HepG2 (cell line): ENCODE results near the gene C11orf68. TPM values are rescaled to one million over a fixed set of nuclear protein-coding genes. Genes with fewer than 3 reads are reported as not detected.

Experiments
- AKAP8 ChIP-seq: sonication (generic); formaldehyde crosslinking; IDR thresholded peaks from 2 replicates; pipeline ENCODE4 v1.5.1; 2020; ENCODE audit warnings: mild to moderate bottlenecking, missing genetic modification reagents
- DPF2 ChIP-seq: sonication (generic); formaldehyde crosslinking; IDR thresholded peaks from 2 replicates; pipeline ENCODE4 v1.4.0; 2020; ENCODE audit warnings: mild to moderate bottlenecking, low read depth, missing genetic modification reagents, borderline replicate concordance
- EHMT2 ChIP-seq: fragments of 200-600 bp; sonication (generic); IDR thresholded peaks from 2 replicates; pipeline ENCODE4 v1.7.0; 2017; ENCODE audit warnings: antibody characterized with exemption, low read depth, low read length, borderline replicate concordance
- FOSL1 ChIP-seq: sonication (generic); formaldehyde crosslinking; IDR thresholded peaks from 2 replicates; pipeline ENCODE4 v1.9.0; 2021; ENCODE audit warnings: missing genetic modification reagents, borderline replicate concordance
- FOXK1 ChIP-seq: sonication (generic); formaldehyde crosslinking; IDR thresholded peaks from 2 replicates; pipeline ENCODE4 v1.4.0; 2020; ENCODE audit warnings: low read depth, missing genetic modification reagents, borderline replicate concordance
- GTF3A ChIP-seq: sonication (generic); formaldehyde crosslinking; conservative IDR thresholded peaks from 2 replicates; pipeline ENCODE4 v1.4.0; 2020; ENCODE audit warnings: mild to moderate bottlenecking, missing genetic modification reagents
- JUND ChIP-seq: sonication (generic); formaldehyde crosslinking; IDR thresholded peaks from 2 replicates; pipeline ENCODE4 v1.8.0; 2022; ENCODE audit warnings: mild to moderate bottlenecking, missing genetic modification reagents
- KMT2B ChIP-seq: IDR thresholded peaks from 2 replicates; pipeline ENCODE4 v1.6.1; 2016; ENCODE audit warnings: missing genetic modification reagents, missing compliant biosample characterization
- MIXL1 ChIP-seq: IDR thresholded peaks from 2 replicates; pipeline ENCODE4 v1.6.1; 2016
- MLLT10 ChIP-seq: sonication (generic); formaldehyde crosslinking; IDR thresholded peaks from 2 replicates; pipeline ENCODE4 v1.4.0; 2020; ENCODE audit warnings: missing genetic modification reagents
- RXRB ChIP-seq: IDR thresholded peaks from 2 replicates; pipeline ENCODE4 v1.6.1; 2016; ENCODE audit warnings: borderline replicate concordance, missing genetic modification reagents, missing compliant biosample characterization
- SNAPC2 ChIP-seq: sonication (generic); formaldehyde crosslinking; IDR thresholded peaks from 2 replicates; pipeline ENCODE4 v1.8.1; 2022; ENCODE audit warnings: mild to moderate bottlenecking, missing genetic modification reagents
- ZBTB38 ChIP-seq: sonication (generic); formaldehyde crosslinking; IDR thresholded peaks from 2 replicates; pipeline ENCODE4 v1.5.1; 2020; ENCODE audit warnings: mild to moderate bottlenecking, missing genetic modification reagents
- ZFP36L2 ChIP-seq: sonication (generic); formaldehyde crosslinking; IDR thresholded peaks from 2 replicates; pipeline ENCODE4 v1.4.0; 2020; ENCODE audit warnings: missing genetic modification reagents
- ZNF205 ChIP-seq: IDR thresholded peaks from 2 replicates; pipeline ENCODE4 v1.6.1; 2018; ENCODE audit warnings: missing biosample characterization, missing genetic modification reagents
- ZNF484 ChIP-seq: sonication (generic); formaldehyde crosslinking; IDR thresholded peaks from 2 replicates; pipeline ENCODE4 v1.5.1; 2020; ENCODE audit warnings: mild to moderate bottlenecking, low read depth, missing genetic modification reagents, borderline replicate concordance
- ZNF562 ChIP-seq: sonication (generic); formaldehyde crosslinking; IDR thresholded peaks from 2 replicates; pipeline ENCODE4 v1.8.0; 2022; ENCODE audit warnings: missing genetic modification reagents, borderline replicate concordance
- ZNF607 ChIP-seq: sonication (generic); formaldehyde crosslinking; IDR thresholded peaks from 2 replicates; pipeline ENCODE4 v1.5.1; 2020; ENCODE audit warnings: missing genetic modification reagents, mild to moderate bottlenecking, borderline replicate concordance
- ZNF614 ChIP-seq: IDR thresholded peaks from 2 replicates; pipeline ENCODE4 v1.6.1; 2018; ENCODE audit warnings: missing biosample characterization, missing genetic modification reagents, inconsistent platforms, borderline replicate concordance
- ZNF672 ChIP-seq: sonication (generic); formaldehyde crosslinking; IDR thresholded peaks from 2 replicates; pipeline ENCODE4 v1.8.1; 2022; ENCODE audit warnings: missing genetic modification reagents
- ZNF713 ChIP-seq: sonication (generic); formaldehyde crosslinking; IDR thresholded peaks from 2 replicates; pipeline ENCODE4 v1.4.0; 2020; ENCODE audit warnings: mild to moderate bottlenecking, missing genetic modification reagents
- polyA plus RNA-seq, 8 experiments: library from polyadenylated mRNA; depleted of rRNA in 3 of 8; stranded (reverse) in 7 of 8; unstranded in 1 of 8; fragments of >200 nt; fragmentation: Illumina TruSeq in 4 of 8; extraction: Trizol in 4 of 8; gene quantifications; 2 replicates each; pipeline versions ENCODE4 v1.2.1 to v1.2.3, GENCODE V29; 2011 to 2016; ENCODE audit warnings: low read depth in 4 of 8, missing spikeins in 1 of 8, mixed read lengths in 1 of 8; ENCODE audit not compliant: insufficient read depth in 1 of 8
- total RNA-seq, 5 experiments: library from RNA; depleted of rRNA; stranded (reverse); fragments of >200 nt; fragmentation: Illumina TruSeq; extraction: Trizol; gene quantifications; 2 replicates each; pipeline ENCODE4 v1.2.3, GENCODE V29; 2016; ENCODE audit warnings: low read depth in 1 of 5
- TF ChIP-seq, protein P1 (sequence below): sonication (generic); formaldehyde crosslinking; IDR thresholded peaks from 2 replicates; pipeline ENCODE4 v1.5.1; 2020; ENCODE audit warnings: mild to moderate bottlenecking, missing genetic modification reagents, moderate library complexity
- TF ChIP-seq, protein P2 (sequence below): sonication (generic); formaldehyde crosslinking; IDR thresholded peaks from 2 replicates; pipeline ENCODE4 v1.5.0; 2020; ENCODE audit warnings: mild to moderate bottlenecking, missing genetic modification reagents
- TF ChIP-seq, protein P3 (sequence below): sonication (generic); formaldehyde crosslinking; IDR thresholded peaks from 2 replicates; pipeline ENCODE4 v1.4.0; 2020; ENCODE audit warnings: missing genetic modification reagents
- TF ChIP-seq, protein P4 (sequence below): sonication (generic); formaldehyde crosslinking; conservative IDR thresholded peaks from 2 replicates; pipeline ENCODE4 v1.5.0; 2020; ENCODE audit warnings: missing genetic modification reagents

C11orf68 gene
- total and polyA plus RNA-seq, 2 of the 13 experiments (the other 11 are each of a cell fraction or from before 2014, with no cell fraction given), result 8.4 to 28.3 TPM

DNA sequence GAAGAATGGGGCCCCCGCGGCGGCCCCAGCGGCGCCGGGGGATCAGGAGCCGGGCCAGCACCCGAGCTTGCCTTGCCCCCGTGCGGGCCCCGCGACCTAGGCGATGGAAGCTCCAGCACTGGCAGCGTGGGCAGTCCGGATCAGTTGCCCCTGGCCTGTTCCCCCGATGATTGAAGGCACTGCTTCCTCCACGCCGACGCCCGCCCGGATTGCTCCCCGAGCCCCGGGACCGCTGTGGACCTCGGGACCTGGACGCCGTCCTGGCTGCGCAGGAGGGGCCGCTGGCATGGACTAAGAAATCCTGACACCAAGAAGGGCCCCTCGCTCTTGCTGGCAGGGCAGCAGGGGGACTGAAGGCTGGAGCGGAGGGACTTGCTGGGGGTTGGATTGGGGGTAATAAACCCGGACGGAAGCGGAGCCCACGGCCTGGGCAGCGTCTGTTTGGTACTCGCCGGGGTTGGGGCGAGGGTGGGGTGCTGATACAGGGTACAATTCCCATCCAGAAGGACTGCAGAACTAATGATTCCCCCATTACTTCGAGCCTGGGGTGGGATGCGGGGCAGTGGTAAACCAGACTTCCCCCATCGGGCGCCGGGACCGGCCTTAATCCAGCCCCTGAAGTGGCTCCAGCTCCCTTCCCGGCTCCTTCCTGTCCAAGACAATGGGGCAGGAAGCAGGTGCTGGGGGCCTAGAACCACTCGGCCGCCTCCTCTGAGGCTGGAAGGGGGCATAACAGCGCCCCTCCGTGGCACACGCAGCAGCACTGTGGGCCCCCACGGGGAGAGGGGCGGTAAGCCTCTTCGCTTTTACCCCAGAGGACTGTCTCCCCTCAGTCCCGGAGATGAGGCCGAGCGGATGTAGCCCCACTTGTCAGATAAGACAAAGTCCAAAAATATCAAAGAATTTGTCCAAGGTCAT, 27.4 kb downstream of the C11orf68 start (continued):
- TF ChIP-seq ZBTB38 (CRISPR knock-in tag) (no peak), KMT2B (CRISPR knock-in tag) (no peak), MLLT10 (CRISPR knock-in tag) (no peak), RXRB (peak; percentile 50; the same call in 1 of the 2 replicates), DPF2 (CRISPR knock-in tag) (no peak), ZNF713 (CRISPR knock-in tag) (no peak), ZNF614 (CRISPR knock-in tag) (no peak), AKAP8 (CRISPR knock-in tag) (peak; percentile 82; the same call in 1 of the 2 replicates), JUND (CRISPR knock-in tag) (no peak), ZNF672 (CRISPR knock-in tag) (no peak), ZNF205 (peak; percentile 34), EHMT2 (no peak), FOSL1 (CRISPR knock-in tag) (no peak), ZNF484 (CRISPR knock-in tag) (no peak), MIXL1 (CRISPR knock-in tag) (0 out of 2 replicates have a peak, but pooled peaks have one; percentile 36), SNAPC2 (CRISPR knock-in tag) (no peak), FOXK1 (CRISPR knock-in tag) (peak; percentile 25; the same call in 1 of the 2 replicates), ZFP36L2 (CRISPR knock-in tag) (no peak), ZNF562 (CRISPR knock-in tag) (no peak), ZNF607 (CRISPR knock-in tag) (peak; percentile 54; the same call in 1 of the 2 replicates), GTF3A (CRISPR knock-in tag) (no peak)
- TF ChIP-seq, protein P1, sequence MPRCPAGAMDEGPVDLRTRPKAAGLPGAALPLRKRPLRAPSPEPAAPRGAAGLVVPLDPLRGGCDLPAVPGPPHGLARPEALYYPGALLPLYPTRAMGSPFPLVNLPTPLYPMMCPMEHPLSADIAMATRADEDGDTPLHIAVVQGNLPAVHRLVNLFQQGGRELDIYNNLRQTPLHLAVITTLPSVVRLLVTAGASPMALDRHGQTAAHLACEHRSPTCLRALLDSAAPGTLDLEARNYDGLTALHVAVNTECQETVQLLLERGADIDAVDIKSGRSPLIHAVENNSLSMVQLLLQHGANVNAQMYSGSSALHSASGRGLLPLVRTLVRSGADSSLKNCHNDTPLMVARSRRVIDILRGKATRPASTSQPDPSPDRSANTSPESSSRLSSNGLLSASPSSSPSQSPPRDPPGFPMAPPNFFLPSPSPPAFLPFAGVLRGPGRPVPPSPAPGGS (CRISPR knock-in tag), result no peak
- TF ChIP-seq, protein P2, sequence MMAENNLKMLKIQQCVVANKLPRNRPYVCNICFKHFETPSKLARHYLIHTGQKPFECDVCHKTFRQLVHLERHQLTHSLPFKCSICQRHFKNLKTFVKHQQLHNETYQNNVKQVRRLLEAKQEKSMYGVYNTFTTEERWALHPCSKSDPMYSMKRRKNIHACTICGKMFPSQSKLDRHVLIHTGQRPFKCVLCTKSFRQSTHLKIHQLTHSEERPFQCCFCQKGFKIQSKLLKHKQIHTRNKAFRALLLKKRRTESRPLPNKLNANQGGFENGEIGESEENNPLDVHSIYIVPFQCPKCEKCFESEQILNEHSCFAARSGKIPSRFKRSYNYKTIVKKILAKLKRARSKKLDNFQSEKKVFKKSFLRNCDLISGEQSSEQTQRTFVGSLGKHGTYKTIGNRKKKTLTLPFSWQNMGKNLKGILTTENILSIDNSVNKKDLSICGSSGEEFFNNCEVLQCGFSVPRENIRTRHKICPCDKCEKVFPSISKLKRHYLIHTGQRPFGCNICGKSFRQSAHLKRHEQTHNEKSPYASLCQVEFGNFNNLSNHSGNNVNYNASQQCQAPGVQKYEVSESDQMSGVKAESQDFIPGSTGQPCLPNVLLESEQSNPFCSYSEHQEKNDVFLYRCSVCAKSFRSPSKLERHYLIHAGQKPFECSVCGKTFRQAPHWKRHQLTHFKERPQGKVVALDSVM (CRISPR knock-in tag), result no peak
- TF ChIP-seq, protein P3, sequence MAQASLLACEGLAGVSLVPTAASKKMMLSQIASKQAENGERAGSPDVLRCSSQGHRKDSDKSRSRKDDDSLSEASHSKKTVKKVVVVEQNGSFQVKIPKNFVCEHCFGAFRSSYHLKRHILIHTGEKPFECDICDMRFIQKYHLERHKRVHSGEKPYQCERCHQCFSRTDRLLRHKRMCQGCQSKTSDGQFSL (CRISPR knock-in tag), result 0 out of 2 replicates have a peak, but pooled peaks have one; percentile 71
- TF ChIP-seq, protein P4, sequence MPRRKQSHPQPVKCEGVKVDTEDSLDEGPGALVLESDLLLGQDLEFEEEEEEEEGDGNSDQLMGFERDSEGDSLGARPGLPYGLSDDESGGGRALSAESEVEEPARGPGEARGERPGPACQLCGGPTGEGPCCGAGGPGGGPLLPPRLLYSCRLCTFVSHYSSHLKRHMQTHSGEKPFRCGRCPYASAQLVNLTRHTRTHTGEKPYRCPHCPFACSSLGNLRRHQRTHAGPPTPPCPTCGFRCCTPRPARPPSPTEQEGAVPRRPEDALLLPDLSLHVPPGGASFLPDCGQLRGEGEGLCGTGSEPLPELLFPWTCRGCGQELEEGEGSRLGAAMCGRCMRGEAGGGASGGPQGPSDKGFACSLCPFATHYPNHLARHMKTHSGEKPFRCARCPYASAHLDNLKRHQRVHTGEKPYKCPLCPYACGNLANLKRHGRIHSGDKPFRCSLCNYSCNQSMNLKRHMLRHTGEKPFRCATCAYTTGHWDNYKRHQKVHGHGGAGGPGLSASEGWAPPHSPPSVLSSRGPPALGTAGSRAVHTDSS (CRISPR knock-in tag), result no peak
